HPDE6-E6E7 (cell line): ENCODE data around the gene ORM1.
A peak's percentile ranks its signal among the peaks of the same experiment; 100 is the strongest.

Experiments used
- DNase-seq: peaks from one replicate; pipeline ENCODE4 v3.0.0; 2011; ENCODE audit warnings: missing footprints; ENCODE audit errors: extremely low spot score

Gene ORM1

GRCh38 chr9:114343471-114344187 is 20.7 kb downstream of the ORM1 start:
- peak; percentile 62 for DNase-seq

DNA sequence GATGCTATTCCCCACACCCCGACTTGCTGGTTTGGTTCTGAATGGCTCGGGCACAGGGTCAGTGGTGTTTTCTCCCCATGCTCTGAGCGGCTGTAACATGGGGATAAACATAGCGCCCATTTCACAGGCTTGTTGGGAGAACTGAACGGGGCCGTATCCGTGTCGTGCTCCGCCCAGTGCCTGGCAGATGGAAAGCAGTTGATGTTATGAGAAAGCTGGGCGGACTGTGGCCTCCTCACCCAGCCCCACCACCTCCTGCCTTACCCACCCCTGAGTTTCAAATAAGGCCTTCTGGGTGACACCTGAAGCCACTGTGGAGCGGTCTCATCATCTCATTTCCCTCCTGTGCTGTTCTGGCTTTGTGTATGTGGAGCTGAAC is 21.3 kb downstream of the ORM1 start:
- DNase-seq = no peak

DNA sequence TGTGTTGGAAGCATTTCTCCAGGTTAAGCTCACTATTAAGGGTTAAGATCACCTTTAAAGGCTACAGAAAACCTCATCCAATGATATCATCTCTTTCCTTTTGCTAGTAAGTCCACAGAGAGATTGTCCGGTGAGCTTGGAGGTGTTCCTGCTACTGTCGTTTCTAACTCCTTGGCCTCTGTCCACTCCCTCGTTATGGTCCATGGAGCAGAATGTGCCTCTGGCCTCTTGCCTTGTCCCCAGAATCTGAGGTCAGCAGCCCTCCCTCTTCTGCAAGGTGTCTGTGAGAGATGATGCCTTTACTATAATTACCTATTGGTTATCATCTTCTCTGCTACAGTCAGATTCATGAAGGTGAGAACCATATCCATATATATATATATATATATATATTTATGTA is 21.8 kb downstream of the ORM1 start:
- DNase-seq = no peak

GRCh38 chr9:114345493-114346065 is 22.7 kb downstream of the ORM1 start:
- DNase-seq = no peak

GRCh38 chr9:114346146-114346545 is 23.2 kb downstream of the ORM1 start:
- no peak for DNase-seq

GRCh38 chr9:114347675-114348074 is 24.8 kb downstream of the ORM1 start:
- no peak for DNase-seq

DNA sequence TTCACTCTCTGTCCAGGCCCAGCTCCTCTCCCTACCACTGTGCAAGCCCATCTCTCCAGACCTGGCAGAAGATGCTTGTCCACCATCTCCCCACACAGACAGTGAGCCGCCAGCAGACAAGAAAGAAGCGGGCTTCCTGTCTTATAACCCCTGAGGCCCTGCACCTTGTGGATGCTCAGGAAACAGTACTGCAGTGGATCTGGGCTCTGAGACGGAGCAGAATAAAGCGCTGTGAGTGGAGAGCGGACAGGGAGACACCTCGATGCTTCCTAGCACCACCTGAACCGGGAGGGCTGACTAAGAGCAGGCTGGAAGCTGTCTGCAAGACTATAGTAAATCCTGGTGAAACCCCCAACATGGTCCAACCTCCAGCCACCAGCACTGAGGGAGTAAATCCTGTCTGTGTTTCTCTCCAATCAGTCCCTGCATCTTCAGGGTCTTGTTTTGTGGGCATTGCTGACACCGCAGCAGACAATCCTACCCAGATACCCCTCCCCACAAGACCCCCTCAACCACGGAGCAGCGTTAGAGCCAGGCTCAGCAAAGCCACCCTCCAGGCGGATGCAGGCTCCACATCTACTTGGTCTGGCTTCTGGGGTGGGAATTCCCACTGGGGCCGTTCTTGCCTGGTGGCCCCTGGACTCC is 25.5 kb downstream of the ORM1 start:
- no peak for DNase-seq

DNA sequence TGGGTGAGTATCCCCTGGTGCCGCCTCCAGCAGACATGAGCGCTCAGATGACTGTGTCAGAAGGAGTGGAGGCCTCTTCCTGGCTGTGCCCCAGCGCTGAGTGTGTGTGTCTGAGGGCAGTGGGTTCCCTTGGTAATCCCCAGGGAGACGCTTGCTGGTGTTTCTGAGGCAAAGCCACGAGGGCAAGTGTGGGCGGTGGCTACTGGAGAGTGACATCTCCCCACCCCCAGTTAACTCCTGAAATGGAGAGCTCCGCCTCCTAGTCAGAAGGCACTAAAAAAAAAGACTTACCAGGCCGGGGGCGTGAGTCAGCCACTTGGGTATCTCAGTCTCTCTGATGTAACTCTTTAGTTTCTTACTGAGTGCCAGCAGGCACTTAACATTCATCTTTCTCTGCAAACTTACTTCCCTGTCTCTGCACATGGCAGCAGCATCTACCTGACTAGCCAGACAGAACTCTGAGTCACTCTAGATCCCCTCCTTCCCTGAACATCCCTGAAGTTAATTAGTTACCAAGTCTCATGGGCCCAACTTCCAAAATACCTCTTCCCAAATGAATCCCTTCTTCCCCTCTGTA is 26.1 kb downstream of the ORM1 start:
- peak; percentile 93 for DNase-seq

DNA sequence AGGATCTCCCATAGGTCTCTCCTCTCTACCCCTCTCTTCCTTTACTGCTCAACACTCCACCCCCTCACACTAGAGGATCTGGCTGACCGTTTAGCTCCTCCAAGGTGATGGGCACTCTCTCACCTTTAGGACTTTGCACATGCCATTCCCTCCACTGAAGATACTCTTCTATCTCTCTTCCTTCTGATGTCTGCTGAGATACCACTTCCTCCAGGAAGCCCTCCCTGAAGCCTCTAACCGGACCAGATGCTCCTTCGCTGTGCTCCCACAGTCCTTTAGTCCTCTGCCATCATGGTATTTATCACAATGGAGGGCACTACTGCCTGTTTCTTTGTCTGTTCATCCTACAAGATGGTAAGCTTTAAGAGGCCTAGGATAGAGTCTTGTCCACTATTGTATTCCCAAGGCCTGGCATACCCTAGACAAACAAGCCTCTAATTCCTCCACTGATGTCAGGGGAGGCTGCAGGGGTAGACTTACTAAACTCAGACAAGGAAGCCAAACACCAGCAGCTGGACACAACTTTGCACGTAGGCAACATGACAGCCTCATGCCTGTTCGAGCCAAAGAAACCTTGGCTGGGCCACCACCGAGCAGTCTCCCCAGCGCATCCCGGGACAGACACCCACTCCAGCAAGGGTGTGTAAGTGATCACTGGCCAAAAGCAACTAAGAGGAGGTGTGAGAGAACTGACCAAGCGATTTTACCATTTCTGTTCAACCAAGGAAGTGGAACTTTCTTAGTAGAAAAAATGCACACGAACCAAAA is 27.0 kb downstream of the ORM1 start:
- DNase-seq = no peak

GRCh38 chr9:114350636-114351401 is 27.9 kb downstream of the ORM1 start:
- no peak for DNase-seq

DNA sequence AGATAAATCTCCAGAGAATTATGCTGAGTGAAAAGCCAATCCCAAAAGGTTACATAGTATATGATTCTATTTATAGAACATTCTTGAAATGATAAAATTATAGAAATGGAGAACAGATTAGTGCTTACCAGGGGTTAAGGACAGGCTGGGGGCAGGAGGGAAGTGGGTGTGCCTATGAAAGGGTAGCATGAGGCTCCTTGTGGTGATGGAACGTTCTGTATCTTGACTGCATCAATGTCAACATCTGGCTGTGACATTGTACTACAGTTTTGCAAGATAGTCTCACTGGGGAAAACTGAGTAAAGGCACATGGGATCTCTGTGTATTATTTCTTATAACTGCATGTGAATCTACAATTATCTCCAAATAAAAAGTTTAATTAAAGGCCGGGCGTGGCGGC is 29.0 kb downstream of the ORM1 start:
- DNase-seq = no peak

GRCh38 chr9:114355821-114356220 is 32.9 kb downstream of the ORM1 start:
- no peak for DNase-seq

- no peak for DNase-seq
These were observed 33.9 kb downstream of the ORM1 start for GRCh38 chr9:114356792-114357191.

- DNase-seq = no peak
These were observed 34.5 kb downstream of the ORM1 start for GRCh38 chr9:114357360-114357759.

DNA sequence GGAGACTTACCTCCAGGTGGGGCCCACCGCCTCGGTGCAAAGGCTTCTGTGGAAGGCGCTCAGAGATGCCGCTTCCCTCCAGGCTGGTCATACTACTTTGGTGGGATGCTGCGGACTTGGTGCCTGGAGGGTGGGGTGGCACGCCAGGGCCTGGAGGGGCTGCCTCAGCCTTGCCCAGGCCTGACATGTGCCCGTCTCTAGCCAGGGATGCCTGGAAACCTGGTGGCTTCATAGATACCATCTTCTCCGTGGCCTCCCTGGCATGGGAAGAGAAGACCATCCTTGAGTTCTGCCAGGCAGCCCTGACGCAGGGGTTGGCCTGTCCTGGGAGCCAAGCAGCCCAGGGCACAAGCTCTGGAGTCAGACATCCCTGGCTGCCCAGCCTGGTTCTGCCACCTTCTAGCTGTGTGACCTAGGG is 35.0 kb downstream of the ORM1 start:
- DNase-seq = no peak

- DNase-seq = no peak
These were observed 36.9 kb downstream of the ORM1 start for GRCh38 chr9:114359801-114360200.

DNA sequence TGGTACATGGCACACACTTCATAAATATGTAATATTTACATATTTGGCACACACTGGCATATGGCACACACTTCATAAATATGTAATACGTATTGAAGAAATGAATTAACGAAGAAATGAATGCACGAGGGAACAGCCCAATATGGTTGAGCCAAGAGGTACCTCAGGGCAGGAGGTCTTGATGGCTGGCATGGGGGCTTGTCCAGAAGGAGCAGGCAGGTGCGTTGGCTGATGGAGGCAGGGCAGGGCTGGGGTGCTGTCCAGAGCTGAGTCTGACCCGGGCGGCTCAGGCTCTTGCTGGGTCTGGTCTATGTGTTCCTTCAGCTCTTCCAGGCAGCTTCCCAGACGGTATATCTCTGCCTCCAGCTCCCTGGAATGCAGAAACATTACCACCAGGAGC is 38.6 kb downstream of the ORM1 start:
- no peak for DNase-seq

- no peak for DNase-seq
These were observed 39.5 kb downstream of the ORM1 start for GRCh38 chr9:114362394-114362793.

- DNase-seq = no peak
These were observed 40.5 kb downstream of the ORM1 start for GRCh38 chr9:114363424-114363823.

- DNase-seq = no peak
These were observed 41.5 kb downstream of the ORM1 start for GRCh38 chr9:114364134-114365041.
